ENCODE measurements around the gene ENHO.
"Not testable (repeated sequence)": the region's sequence is repeated elsewhere in the genome, so short reads cannot be mapped to it uniquely, and the experiment has no call there.

Gene ENHO

GRCh38 chr9:34546102-34546833 is 23.5 kb upstream of the ENHO start:
- peaks cover 39% of the 10 kb centered on the region for H3K27me3 ChIP-seq (ENCODE audit: control insufficient read depth, insufficient read depth, low read length)
- no peak overlapping the region for H3K9ac ChIP-seq (ENCODE audit: low read depth, low read length)
- no peaks in the 10 kb centered on the region for H3K36me3 ChIP-seq (ENCODE audit: insufficient read depth, low read length)
- no peaks in the 10 kb centered on the region for H3K9me3 ChIP-seq (replicated peaks; ENCODE audit: low read length)
- no peak overlapping the region for H3K4me3 ChIP-seq (ENCODE audit: low read length)
- no peaks in the 10 kb centered on the region for H3K4me1 ChIP-seq (ENCODE audit: control insufficient read depth, insufficient read depth, low read length)
- no peak overlapping the region for H3K4me2 ChIP-seq (ENCODE audit: low read length)

- Histone ChIP-seq H3K36me3 (ENCODE audit: insufficient read depth, low read length) (no peaks in the 10 kb centered on the region), H3K27me3 (ENCODE audit: control insufficient read depth, insufficient read depth, low read length) (peaks cover 35% of the 10 kb centered on the region), H3K9me3 (replicated peaks; ENCODE audit: low read length) (no peaks in the 10 kb centered on the region)
Measured at GRCh38 chr9:34545497-34545896, 22.7 kb upstream of the ENHO start.

GRCh38 chr9:34544035-34544434 is 21.2 kb upstream of the ENHO start:
- Histone ChIP-seq H3K9ac (ENCODE audit: low read depth, low read length) (no peak overlapping the region), H3K9me3 (replicated peaks; ENCODE audit: low read length) (no peaks in the 10 kb centered on the region), H3K4me2 (ENCODE audit: low read length) (no peak overlapping the region), H3K27me3 (ENCODE audit: control insufficient read depth, insufficient read depth, low read length) (peaks cover 39% of the 10 kb centered on the region), H3K4me3 (ENCODE audit: low read length) (no peak overlapping the region), H3K36me3 (ENCODE audit: insufficient read depth, low read length) (no peaks in the 10 kb centered on the region), H3K4me1 (ENCODE audit: control insufficient read depth, insufficient read depth, low read length) (peaks cover 6% of the 10 kb centered on the region)

More at GRCh38 chr9:34545497-34545896, 22.7 kb upstream of the ENHO start:
- Histone ChIP-seq H3K9ac (ENCODE audit: low read depth, low read length) (no peak overlapping the region), H3K4me1 (ENCODE audit: control insufficient read depth, insufficient read depth, low read length) (peaks cover 5% of the 10 kb centered on the region), H3K4me3 (ENCODE audit: low read length) (no peak overlapping the region), H3K4me2 (ENCODE audit: low read length) (no peak overlapping the region)

- no peak overlapping the region for H3K9ac ChIP-seq (ENCODE audit: low read depth, low read length)
- H3K36me3 ChIP-seq (ENCODE audit: insufficient read depth, low read length) = no peaks in the 10 kb centered on the region
- H3K4me3 ChIP-seq (ENCODE audit: low read length) = no peak overlapping the region
Measured at GRCh38 chr9:34541540-34541939, 18.8 kb upstream of the ENHO start.

GRCh38 chr9:34540827-34541226 is 18.0 kb upstream of the ENHO start:
- Histone ChIP-seq H3K4me3 (ENCODE audit: low read length) (no peak overlapping the region), H3K9me3 (replicated peaks; ENCODE audit: low read length) (no peaks in the 10 kb centered on the region), H3K27me3 (ENCODE audit: control insufficient read depth, insufficient read depth, low read length) (peaks cover 47% of the 10 kb centered on the region), H3K4me2 (ENCODE audit: low read length) (no peak overlapping the region), H3K9ac (ENCODE audit: low read depth, low read length) (no peak overlapping the region), H3K36me3 (ENCODE audit: insufficient read depth, low read length) (no peaks in the 10 kb centered on the region), H3K4me1 (ENCODE audit: control insufficient read depth, insufficient read depth, low read length) (peaks cover 6% of the 10 kb centered on the region)

More at GRCh38 chr9:34541540-34541939, 18.8 kb upstream of the ENHO start:
- Histone ChIP-seq H3K27me3 (ENCODE audit: control insufficient read depth, insufficient read depth, low read length) (peaks cover 47% of the 10 kb centered on the region), H3K9me3 (replicated peaks; ENCODE audit: low read length) (no peaks in the 10 kb centered on the region), H3K4me2 (ENCODE audit: low read length) (no peak overlapping the region), H3K4me1 (ENCODE audit: control insufficient read depth, insufficient read depth, low read length) (peaks cover 6% of the 10 kb centered on the region)

GRCh38 chr9:34536685-34537084 is 13.9 kb upstream of the ENHO start:
- Histone ChIP-seq H3K4me3 (ENCODE audit: low read length) (no peak overlapping the region), H3K9ac (ENCODE audit: low read depth, low read length) (no peak overlapping the region), H3K4me2 (ENCODE audit: low read length) (no peak overlapping the region), H3K4me1 (ENCODE audit: control insufficient read depth, insufficient read depth, low read length) (peaks cover 6% of the 10 kb centered on the region), H3K27me3 (ENCODE audit: control insufficient read depth, insufficient read depth, low read length) (peaks cover 53% of the 10 kb centered on the region), H3K9me3 (replicated peaks; ENCODE audit: low read length) (no peaks in the 10 kb centered on the region), H3K36me3 (ENCODE audit: insufficient read depth, low read length) (no peaks in the 10 kb centered on the region)

- not testable (repeated sequence) for H3K9me3 ChIP-seq (replicated peaks; ENCODE audit: low read length)
Measured at GRCh38 chr9:34532041-34532440, 9.3 kb upstream of the ENHO start.

GRCh38 chr9:34526026-34526425 is 3.2 kb upstream of the ENHO start:
- H3K36me3 ChIP-seq (ENCODE audit: insufficient read depth, low read length) = no peaks in the 10 kb centered on the region
- no peak overlapping the region for H3K9ac ChIP-seq (ENCODE audit: low read depth, low read length)
- H3K4me3 ChIP-seq (ENCODE audit: low read length) = no peak overlapping the region
- H3K27me3 ChIP-seq (ENCODE audit: control insufficient read depth, insufficient read depth, low read length) = peaks cover 42% of the 10 kb centered on the region
- H3K4me2 ChIP-seq (ENCODE audit: low read length) = no peak overlapping the region
- no peaks in the 10 kb centered on the region for H3K9me3 ChIP-seq (replicated peaks; ENCODE audit: low read length)
- peaks cover 5% of the 10 kb centered on the region for H3K4me1 ChIP-seq (ENCODE audit: control insufficient read depth, insufficient read depth, low read length)

More at GRCh38 chr9:34532041-34532440, 9.3 kb upstream of the ENHO start:
- H3K9ac ChIP-seq (ENCODE audit: low read depth, low read length); H3K4me2 ChIP-seq (ENCODE audit: low read length); H3K36me3 ChIP-seq (ENCODE audit: insufficient read depth, low read length); H3K4me1 ChIP-seq (ENCODE audit: control insufficient read depth, insufficient read depth, low read length); H3K4me3 ChIP-seq (ENCODE audit: low read length): not testable (repeated sequence)
- peaks cover 38% of the 10 kb centered on the region for H3K27me3 ChIP-seq (ENCODE audit: control insufficient read depth, insufficient read depth, low read length)

- no peak overlapping the region for H3K4me2 ChIP-seq (ENCODE audit: low read length)
- H3K9me3 ChIP-seq (replicated peaks; ENCODE audit: low read length) = no peaks in the 10 kb centered on the region
- H3K36me3 ChIP-seq (ENCODE audit: insufficient read depth, low read length) = no peaks in the 10 kb centered on the region
- peaks cover 58% of the 10 kb centered on the region for H3K27me3 ChIP-seq (ENCODE audit: control insufficient read depth, insufficient read depth, low read length)
- no peak overlapping the region for H3K4me3 ChIP-seq (ENCODE audit: low read length)
- H3K4me1 ChIP-seq (ENCODE audit: control insufficient read depth, insufficient read depth, low read length) = peaks cover 5% of the 10 kb centered on the region
- no peak overlapping the region for H3K9ac ChIP-seq (ENCODE audit: low read depth, low read length)
Measured at GRCh38 chr9:34524349-34524748, 1.6 kb upstream of the ENHO start.

GRCh38 chr9:34522091-34522887 is 501 bp downstream of the ENHO start:
- Histone ChIP-seq H3K9me3 (replicated peaks; ENCODE audit: low read length) (no peaks in the 10 kb centered on the region), H3K9ac (ENCODE audit: low read depth, low read length) (peak overlapping the region; percentile 44), H3K27me3 (ENCODE audit: control insufficient read depth, insufficient read depth, low read length) (peaks cover 77% of the 10 kb centered on the region), H3K36me3 (ENCODE audit: insufficient read depth, low read length) (no peaks in the 10 kb centered on the region), H3K4me2 (ENCODE audit: low read length) (peak overlapping the region; percentile 69), H3K4me1 (ENCODE audit: control insufficient read depth, insufficient read depth, low read length) (peaks cover 5% of the 10 kb centered on the region), H3K4me3 (ENCODE audit: low read length) (peak overlapping the region; percentile 64)

- peaks cover 80% of the 10 kb centered on the region for H3K27me3 ChIP-seq (ENCODE audit: control insufficient read depth, insufficient read depth, low read length)
- no peak overlapping the region for H3K4me2 ChIP-seq (ENCODE audit: low read length)
- no peaks in the 10 kb centered on the region for H3K9me3 ChIP-seq (replicated peaks; ENCODE audit: low read length)
- no peak overlapping the region for H3K4me3 ChIP-seq (ENCODE audit: low read length)
- peaks cover 5% of the 10 kb centered on the region for H3K4me1 ChIP-seq (ENCODE audit: control insufficient read depth, insufficient read depth, low read length)
- no peak overlapping the region for H3K9ac ChIP-seq (ENCODE audit: low read depth, low read length)
- H3K36me3 ChIP-seq (ENCODE audit: insufficient read depth, low read length) = no peaks in the 10 kb centered on the region
Measured at GRCh38 chr9:34521406-34522045, 1.3 kb downstream of the ENHO start.

Data from skeletal muscle satellite cell (primary cell).